HK-2 (cell line): ENCODE data around the gene EIF4E1B.
A peak's percentile ranks its signal among the peaks of the same experiment; 100 is the strongest.

Experiments
- DNase-seq: peaks from one replicate; pipeline ENCODE4 v3.0.0-alpha.2; 2018; ENCODE audit not compliant: unreplicated experiment

Gene EIF4E1B

DNA sequence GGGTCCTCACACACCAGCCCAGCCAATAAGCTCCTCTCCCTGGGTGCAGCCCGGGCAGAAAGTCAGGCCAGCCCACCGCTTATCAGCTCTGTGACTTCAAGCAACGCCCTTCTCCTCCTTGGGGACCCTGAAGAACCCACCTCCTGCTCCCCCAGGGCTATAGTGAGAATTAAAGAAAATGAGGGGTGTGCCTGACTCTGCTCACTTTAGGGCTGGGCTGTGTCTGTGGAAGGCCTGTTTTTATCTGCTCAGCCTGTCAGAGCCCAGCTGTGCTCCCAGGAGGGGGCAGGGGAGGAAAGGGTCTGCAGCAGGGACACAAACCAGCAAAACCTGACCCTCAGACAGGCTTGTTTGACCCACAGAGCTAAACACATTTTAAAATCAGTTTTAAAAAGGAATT, 24.4 kb upstream of the EIF4E1B start:
- no peak for DNase-seq

DNA sequence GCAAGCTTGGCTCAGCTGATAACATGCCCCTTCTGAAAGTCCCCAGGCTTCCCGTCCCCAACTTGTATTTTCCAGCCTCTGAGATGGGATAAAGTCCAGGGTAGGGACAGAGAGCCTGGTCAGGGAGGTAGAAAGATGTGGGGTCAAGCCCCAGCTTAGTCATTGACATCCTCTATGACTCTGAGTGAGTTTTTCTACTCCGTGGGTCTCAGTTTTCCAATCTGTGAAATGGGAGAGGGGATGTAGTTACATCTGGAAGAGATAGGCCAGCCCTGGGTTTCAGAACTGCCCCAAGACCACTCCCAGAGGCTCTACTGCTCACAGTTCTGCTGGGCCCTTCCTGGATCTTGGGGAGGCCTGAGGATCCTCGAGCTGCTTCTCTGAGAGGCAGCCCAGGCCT, 23.6 kb upstream of the EIF4E1B start:
- DNase-seq = no peak

DNA sequence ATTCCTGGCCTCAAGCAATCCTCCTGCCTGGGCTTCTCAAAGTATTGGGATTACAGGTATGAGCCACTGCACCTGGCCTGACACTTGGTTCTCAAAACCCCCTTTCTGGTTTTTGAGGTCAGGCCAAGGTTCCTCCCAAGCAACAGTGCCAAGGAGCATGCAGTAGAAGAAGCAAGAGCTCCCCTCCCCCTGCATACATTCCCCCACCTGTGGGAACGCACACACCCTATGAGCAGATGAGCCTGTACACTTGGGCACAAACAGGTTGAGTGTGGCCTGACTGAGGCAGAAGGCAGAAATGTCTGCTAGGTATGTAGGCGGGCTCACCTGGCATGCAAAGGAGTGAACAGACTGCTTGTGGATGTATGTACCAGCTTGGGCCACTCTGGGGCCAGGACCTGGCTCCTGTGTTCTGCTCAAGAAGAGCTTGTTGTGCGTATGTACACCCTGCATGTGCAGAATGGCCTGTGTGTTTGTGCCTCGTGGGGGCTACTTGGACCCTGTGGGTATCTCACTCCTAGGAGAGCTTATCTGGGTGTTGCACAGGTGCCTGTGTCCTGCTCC, 22.3 kb upstream of the EIF4E1B start:
- DNase-seq = no peak

DNA sequence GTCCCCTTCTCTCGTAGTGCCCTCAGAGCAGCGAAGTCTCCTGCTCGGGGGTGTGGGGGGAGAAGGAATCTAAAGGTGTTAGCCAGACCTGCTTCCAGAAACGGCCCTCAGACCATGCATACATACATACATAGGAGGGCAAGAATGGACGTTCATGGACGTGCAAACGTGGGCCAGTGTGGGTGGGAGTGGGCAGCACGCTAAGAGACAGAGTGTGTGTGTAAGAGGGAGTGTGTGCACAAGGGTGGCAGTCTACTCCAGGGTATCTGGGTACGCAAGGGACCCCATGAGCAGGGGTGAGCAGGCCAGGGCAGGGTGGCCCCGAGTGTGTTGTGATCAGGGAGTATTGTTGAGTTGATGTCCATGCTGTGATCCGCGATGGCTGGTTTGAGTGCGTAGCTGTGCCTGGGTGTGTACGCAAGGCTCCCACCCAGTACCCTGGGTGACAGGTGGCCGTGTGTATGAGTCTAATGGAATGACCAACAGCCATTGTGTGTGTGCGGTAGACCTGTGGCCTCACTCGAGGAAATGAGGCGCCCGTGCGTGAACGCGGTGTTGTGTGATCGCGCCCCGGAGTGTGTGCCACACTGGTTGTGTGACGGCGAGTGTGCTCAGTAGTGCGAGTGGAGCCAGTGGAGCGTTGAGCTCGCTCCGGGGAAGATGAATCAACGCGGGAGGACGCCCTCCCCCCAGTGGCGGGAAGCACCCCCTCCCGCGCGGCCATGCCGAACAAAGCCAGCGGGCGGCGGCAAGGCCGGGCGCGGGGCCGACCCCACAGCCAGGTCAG, 21.3 kb upstream of the EIF4E1B start:
- peak; percentile 53 for DNase-seq

DNA sequence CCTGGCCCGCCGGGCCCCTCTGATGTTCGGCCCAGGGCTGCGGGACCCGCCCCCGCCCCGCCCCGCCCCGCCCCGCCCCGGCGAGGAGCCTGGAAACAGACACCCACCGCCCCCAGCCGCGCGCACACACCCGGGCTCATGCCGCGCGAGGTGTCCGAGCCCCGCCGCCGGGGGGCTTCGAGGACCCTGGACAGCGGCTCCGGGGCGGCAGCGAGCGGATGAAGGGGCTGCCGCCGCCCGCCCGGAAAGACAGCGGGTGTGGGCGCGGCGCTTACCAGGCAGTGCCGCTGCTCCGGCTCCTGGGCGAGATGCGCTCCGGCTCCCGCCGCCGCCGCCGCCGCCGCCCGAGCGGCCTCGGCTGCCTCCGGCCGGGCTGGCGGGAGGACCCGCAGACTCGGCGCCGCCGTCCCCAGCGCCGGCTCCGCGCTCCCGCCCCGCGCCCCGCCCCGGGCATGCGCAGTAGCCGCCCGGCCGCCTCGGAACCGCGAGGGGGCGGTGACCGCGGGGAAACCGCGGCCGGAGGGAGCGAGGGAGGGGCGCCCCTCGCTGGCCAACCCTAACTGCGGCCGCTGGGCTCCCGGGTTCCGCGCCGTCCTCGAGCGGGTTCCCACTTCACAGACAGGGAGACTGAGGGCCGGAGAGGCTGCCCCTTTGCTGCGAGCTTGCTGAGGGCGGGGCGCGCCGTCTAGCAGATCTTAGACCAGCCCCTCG, 20.6 kb upstream of the EIF4E1B start, which contains the start of gene GPRIN1:
Gene GPRIN1, minus strand, starts transcription at position 433 of the 711 bp plus-strand sequence. CDS start 10,322 bp downstream, outside the sequence.
- DNase-seq = peak; percentile 61

DNA sequence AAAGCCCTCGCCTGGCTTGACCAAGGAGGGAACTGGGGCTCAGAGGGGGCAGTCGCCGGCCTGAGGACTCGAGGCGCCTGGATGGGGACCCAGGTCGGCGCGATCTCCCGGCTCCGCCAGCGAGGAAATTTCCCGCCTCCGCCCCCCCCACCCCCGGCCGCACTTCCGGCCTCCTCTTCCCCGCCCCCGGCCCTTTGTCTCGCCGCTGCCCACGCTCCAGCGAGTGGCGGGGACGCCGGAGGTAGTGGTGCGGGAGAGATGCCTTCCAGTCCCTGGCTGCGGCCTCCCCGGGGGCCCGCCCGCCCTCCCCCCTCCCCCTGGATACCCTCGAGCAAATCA, 20.1 kb upstream of the EIF4E1B start:
- no peak for DNase-seq

DNA sequence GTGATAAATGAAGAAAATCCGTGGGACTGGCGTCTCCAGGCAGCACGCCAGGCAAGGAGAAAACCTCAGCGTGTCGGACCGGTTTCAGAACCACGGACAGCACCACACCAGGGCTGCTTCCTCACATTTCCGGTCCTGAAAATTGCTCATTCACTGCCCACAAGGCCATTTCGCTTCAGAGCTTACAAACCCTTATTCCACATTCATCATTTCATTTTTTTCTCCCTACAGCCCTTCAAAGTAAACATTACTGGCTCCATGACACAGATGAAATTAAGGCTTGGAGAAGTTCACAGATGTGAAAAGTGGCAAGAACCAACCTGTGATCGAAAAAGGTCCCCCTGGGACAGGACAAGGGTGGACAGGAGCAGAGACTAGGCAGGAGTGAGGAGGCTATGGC, 19.0 kb upstream of the EIF4E1B start:
- peak; percentile 79 for DNase-seq

DNA sequence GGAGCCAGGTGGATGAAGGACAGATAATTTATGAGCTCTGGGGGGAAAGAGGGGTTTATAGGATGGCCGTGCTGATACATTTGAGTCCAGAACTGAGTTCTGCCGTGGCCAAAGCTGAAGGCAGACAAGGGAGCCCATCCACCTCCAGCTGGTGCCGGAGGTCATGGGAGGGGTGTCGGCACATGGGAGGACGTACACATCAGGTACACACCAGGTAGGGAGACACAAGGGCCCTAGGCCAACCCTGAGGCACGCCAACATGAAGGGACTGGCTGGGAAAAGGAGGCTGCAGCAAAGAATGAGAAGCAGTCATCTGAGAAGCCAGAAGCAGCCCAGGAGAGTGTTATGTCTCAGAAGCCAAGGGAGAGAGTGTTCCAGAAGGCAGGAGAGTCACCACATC, 18.5 kb upstream of the EIF4E1B start:
- DNase-seq = no peak

DNA sequence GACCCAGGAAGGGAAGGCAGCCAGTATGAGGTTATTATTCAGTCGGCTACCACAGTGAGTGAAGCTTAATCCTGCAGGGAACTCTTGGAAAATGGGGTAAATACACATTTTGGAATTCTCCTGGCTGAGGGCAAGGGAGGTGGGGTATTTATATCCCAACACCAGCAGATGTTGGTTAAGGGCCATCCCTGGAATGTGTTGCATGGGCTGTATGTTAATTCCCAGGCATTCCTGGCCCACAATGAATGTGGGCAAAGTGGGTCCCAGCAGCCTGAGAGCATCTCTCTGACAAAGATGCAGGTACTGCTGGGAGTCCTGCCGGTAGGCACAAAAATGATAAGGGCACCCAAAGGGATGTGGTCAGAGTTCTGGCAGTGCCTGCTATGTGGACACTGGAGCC, 17.6 kb upstream of the EIF4E1B start:
- no peak for DNase-seq

DNA sequence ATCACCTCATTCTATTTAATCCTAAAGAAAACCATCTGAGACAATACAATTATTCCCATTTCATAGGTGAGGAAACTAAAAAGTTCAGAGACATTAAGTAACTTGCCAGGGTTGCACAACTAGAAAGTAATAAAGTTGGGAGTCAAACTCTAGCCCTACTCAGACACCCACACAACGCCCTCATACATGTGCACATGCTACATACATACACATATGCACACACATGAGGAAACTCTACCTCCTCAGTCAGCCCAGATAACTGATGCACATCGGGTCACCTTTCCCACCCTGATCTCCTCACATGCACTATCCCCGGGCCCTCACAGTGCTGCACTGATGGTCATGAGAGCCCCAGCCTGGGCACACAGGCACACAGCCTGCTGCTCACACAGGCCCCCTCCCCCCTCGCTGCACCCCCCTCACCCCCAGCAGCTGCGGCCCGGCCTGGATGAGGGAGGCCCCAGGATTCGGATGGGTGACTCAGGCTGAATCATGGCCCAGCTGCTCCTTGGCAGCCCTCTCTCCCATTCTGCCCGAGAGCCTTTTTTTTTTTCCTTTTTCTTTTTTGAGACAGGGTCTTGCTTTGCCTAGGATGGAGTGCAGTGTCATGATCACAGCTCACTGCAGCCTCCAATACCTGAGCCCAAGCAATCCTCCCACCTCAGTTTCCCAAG, 15.5 kb upstream of the EIF4E1B start:
- DNase-seq = peak; percentile 32

DNA sequence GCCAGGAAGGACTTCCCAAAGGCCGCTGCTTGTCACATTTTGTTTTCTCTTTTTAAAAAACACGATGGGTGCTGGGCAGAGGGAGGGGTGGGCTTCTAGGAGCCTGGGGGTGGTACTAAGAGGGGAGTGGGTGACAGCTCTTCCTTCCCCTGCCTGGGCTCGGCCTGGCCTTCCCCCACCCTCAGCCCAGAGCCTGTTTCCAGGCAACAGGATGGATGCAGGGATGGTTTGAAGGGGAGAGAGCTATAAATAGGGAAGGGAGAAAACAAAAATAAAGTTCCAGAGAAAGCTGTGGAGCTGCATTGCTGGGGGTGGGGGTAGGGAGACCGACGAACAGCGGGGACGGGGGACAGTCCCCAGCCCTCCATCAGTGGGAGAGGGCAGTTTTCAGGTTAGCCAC, 14.0 kb upstream of the EIF4E1B start:
- no peak for DNase-seq

DNA sequence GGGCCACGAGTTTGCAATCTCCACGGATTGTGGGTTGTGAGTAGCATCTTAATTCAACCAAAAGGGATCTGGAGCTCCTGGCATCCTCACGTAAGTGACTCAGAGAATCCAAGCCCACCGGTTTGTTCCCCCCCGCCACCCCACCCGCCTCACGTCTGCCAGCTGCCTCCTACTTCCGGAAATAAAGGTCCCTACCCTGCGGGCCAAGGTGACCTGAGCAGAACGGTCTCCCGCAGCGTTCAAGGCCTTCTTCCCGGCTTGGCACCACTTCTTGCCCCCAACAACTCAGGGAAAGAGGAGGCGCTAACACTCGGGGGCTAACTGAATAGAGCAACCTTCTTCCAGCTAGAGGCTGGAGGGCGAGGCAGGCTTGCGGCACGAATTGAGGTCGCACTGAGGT, 11.7 kb upstream of the EIF4E1B start:
- DNase-seq = no peak

DNA sequence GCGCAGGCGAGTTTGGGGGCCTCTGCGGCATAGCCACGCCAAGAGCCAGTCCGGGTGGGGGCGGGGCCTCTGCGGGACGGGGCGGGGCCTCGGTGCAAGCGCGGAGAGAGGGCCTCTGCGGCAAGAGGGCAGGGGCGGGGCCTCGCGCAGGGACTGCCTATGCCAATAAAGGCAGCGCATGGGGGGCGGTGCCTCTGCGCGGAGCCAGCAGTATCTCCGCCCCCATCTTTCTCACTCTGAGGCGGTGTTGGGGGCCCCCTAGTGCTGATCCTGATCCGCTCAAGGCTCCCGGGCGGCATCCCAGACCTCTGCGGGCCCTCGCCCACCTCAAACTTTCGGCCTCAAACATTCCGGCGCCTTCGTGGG, 11.3 kb upstream of the EIF4E1B start:
- DNase-seq = peak; percentile 79

DNA sequence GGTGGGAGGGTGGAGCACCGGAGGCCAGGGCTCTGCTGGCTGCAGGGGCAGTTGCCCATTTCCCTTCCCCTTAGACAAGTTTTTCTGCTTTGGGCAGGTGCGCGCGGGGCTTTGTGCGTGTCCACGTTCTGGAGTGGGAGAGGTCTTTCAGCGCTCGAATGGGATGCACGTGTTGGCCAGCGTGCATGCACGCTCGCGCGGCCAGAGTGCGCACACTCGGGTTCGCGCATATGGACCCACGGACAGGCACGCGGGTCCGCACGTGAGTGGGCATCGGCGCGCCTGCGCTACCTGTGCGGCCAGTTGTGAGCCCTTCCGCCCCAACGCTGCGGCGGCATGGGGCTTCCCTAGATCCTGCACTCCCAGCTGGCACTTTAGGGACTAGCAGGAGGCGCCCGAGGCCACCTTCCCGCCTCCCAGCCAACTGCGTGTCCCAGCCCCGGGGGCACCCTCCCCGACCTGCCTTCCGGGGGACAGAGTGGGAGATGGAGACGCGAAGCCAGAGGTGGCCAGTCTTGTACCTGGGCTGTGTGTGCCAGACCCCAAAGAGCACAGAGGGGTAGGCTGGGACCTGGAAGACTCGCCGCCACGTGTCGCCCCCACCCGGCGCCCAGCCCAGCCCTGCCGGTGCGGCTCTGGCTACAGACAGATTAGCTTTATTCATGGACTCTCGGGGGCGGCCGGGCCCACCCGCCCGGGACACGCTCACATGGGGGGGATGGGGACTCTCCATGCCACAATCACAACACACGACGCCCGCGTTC, 10.7 kb upstream of the EIF4E1B start:
- DNase-seq = no peak

DNA sequence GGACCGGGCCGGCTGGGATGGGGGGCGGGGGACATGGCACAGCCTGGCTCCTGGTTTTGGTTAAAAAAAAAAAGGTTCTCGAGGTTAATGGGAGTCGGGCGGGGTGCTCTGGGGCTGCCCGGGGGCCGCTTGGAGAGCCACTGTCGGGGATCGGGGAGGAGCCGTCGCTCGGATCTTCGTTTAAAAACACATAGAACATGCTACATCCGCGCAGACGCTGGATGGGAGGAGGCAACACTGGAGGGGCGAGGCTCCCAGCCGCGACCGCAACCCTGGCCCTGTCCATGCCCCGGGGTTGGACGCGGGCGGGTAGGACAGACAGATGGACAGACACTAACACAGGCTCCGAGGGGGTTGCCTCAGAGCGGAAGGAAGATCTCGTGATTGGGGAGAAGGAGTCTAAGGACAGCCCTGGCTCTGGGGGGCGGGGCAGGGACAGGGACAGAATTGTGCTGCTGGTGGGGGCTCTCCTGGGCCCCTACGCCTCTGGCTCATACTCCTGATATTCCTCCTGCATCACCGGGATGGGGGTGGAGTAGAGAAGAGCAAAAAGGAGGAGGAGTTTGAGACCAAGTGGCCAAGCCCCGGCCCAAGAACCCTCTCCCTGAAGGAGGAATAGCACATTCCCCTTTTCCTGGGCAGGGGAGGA, 10.0 kb upstream of the EIF4E1B start:
- DNase-seq = peak; percentile 36

DNA sequence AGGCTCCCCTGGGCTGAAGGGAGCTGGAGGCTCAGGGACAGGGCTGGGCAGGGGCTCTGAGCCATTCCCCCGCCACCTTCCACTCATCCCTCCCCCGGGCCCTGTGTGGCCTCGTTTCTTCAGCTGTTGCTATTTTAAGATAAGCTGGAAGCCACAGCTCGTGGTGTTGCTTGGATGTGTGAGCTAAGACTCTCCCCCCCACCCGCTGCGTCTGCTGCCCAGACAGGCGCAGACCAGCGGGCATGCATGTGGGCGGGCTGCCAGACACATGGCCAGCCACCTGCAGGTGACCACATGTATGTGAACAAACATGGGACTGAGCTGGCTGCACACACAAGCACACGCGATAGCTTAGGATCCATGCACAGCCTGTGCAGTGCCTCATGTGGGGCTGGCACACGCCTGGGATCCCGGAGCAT, 8.8 kb upstream of the EIF4E1B start:
- DNase-seq = no peak

DNA sequence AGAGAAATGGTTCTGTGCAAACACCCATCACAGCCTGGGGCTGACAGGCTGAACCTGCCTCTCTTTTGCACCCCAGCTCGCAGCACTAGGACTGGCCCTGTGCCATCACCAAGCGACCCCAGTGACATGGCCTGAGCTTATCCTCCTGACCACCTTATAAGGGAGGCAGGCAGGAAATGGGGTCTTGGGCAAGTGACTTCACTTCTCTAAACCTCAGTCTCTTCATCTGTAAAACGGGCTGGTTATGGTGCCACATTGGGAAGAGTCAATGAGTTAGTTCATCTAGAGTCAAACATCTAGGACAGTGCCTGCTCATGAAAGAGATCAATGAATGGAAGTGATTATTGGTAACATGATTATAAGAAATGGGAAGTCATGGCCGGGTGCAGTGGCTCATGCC, 6.3 kb upstream of the EIF4E1B start:
- DNase-seq = no peak

DNA sequence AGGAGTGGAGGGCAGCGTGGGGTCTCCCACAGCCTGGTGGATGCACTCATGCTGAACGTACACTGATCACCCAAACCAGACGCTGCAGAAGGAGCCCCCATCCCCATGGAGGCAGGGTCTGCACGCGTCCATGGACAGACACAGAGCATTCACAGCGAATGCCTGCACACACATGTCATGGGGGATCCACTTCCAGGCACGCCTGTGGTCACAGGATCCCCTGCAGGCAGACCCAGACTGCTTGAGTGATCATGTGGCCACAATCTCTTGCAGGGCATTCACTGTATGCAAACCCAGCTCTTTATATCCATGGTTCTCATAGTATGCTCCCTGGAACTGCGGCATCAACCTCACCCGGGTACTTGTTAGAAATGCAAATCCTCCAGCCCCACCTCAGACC, 5.5 kb upstream of the EIF4E1B start:
- DNase-seq = no peak

DNA sequence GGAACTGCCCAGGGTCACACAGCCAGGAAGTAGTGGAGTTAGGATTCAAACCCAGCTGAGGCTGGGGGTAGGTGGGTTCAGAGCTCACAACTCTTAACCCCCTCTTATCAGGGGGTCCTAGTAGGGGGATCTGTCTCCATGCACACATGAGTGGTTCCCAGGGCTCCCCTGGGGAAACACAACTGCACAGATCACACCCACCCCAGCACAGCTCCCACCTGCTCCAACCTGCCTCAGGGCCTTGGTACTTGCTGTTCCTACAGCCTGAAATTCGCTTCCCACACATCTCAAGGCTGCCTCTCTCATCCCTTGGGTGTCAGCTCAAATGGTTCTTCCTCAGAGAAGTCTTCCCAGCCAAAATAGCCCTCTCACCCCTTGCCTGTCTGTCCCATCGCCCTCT, 5.0 kb upstream of the EIF4E1B start:
- DNase-seq = no peak

DNA sequence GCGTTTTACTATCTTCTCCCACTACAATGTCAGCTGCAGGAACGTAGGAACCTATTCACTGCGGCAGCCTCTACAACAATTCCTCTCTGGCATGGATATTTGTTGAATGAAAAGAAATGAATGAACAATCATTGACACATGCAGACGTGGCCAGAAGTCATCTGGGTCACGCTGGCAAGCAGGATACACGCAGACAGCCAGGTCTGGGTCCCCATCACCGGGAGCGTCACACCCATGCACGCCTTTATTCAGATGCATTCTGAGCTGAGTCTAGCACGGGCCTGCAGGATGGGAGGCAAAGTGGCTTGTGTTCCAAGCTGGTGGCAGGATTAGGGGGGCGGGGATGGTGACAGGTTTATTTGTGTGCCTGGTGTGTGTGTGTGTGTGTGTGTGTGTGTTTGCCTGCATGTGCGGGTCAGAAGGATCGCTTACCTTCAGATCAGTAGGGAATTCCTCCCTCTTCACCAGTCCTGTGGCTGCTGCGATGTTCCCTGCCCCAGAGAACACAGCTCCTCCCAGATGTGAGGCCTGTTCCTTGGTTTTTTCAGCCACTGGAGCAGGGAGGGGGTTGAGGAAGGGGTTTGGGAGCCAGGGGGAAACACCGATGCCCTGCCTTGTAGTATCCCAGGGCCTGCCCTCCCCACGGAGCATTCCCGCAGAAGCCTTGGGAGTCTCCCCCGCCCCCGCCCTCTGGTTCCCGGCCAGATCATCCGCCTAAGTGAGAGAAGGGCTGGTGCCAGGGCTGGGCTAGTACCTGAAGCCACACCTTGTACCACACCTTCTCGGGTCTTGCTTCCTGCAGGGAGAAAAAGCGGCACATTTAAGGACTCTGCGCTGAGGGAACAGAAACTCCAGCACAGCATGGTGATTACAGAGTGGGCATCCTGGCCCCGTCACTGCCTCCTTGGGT, 4.3 kb upstream of the EIF4E1B start:
- DNase-seq = no peak
